ENCODE measurements around the gene RAP2A. TPM values are rescaled to one million over a fixed set of nuclear protein-coding genes. Genes with fewer than 3 reads are reported as not detected.

RAP2A gene
- total RNA-seq, 3 donors from 2014 or later (not counting 1 experiment from before 2014, with no cell fraction given): 25.9 to 48.1 (median 30.9) TPM

DNA sequence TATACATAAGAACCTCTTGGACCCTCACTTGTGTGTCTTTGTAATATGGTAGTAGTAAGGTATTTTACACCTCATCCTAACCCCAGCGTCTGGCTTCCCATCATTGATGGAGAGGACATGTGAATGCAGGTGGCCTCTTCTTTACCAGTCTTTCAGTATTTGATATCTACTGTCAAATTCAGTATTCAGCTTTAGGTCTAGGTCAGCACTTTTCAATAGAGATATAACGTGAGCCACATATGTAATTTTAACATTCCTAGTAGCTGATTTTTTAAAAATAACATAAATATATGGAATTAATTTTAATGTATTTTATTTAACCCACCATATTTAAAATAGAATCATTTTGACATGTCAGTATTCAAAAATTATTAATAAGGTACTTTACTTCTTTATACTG, 2.9 kb downstream of the RAP2A start:
- peaks cover 35% of the 10 kb centered on the region in 2 donors for H3K4me1 Mint-ChIP-seq
- ATAC-seq (no peak), DNase-seq (no peak)
- no peaks in the 10 kb centered on the region for H3K27me3 Mint-ChIP-seq (ENCODE audit: low read depth in 2 of 2)
- Histone ChIP-seq H3K4me3 (ENCODE audit: low read length) (no peak overlapping the region), H3K36me3 (ENCODE audit: control insufficient read depth, insufficient read depth, low read length) (no peaks in the 10 kb centered on the region), H3K27me3 (ENCODE audit: control insufficient read depth, insufficient read depth, low read length) (no peaks in the 10 kb centered on the region), H3K4me1 (ENCODE audit: control insufficient read depth, insufficient read depth, low read length) (no peaks in the 10 kb centered on the region), H3K9me3 (ENCODE audit: control insufficient read depth, insufficient read depth, low read length) (no peaks in the 10 kb centered on the region), H3K27ac (ENCODE audit: low read length) (no peak overlapping the region)
- 86% methylated on average over 1 of the region's 2 CpGs for WGBS (ENCODE audit: insufficient coverage)
- no peaks in the 10 kb centered on the region for H3K9me3 Mint-ChIP-seq
- H3K36me3 Mint-ChIP-seq: no peaks in the 10 kb centered on the region
- TF ChIP-seq, protein P1, sequence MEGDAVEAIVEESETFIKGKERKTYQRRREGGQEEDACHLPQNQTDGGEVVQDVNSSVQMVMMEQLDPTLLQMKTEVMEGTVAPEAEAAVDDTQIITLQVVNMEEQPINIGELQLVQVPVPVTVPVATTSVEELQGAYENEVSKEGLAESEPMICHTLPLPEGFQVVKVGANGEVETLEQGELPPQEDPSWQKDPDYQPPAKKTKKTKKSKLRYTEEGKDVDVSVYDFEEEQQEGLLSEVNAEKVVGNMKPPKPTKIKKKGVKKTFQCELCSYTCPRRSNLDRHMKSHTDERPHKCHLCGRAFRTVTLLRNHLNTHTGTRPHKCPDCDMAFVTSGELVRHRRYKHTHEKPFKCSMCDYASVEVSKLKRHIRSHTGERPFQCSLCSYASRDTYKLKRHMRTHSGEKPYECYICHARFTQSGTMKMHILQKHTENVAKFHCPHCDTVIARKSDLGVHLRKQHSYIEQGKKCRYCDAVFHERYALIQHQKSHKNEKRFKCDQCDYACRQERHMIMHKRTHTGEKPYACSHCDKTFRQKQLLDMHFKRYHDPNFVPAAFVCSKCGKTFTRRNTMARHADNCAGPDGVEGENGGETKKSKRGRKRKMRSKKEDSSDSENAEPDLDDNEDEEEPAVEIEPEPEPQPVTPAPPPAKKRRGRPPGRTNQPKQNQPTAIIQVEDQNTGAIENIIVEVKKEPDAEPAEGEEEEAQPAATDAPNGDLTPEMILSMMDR (IDR thresholded peaks at IDR 0.05): no peak
- no peak overlapping the region for H3K4me3 Mint-ChIP-seq
- H3K27ac Mint-ChIP-seq: no peak overlapping the region
- intact Hi-C loops (cut with micrococcal nuclease): no loop called here

DNA sequence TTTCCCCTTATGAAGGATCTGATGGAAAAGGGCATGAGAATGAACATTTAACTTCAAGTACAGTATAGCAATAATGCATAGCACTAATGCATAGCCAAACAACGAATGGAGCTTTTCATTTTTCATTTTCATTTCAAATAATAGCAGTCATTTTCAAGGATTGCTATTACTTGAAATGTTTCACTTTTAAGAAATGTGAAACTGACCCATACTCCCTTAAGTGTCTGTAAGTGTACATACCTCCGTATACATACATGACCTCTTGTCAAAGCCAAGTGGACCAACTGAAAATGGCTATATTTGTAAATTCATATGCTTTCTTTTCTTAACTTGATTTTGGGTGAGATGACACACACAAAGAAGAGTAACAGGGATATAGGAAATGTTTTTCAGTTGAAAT, 3.8 kb downstream of the RAP2A start:
- no peaks in the 10 kb centered on the region for H3K36me3 Mint-ChIP-seq
- no peaks in the 10 kb centered on the region for H3K4me1 ChIP-seq (ENCODE audit: control insufficient read depth, insufficient read depth, low read length)
- intact Hi-C loops (cut with micrococcal nuclease): no loop called here
- ATAC-seq: no peak
- no peak overlapping the region for H3K27ac Mint-ChIP-seq
- no peaks in the 10 kb centered on the region for H3K9me3 ChIP-seq (ENCODE audit: control insufficient read depth, insufficient read depth, low read length)
- 60% methylated on average over 1 of the region's 2 CpGs for WGBS (ENCODE audit: insufficient coverage)
- H3K36me3 ChIP-seq (ENCODE audit: control insufficient read depth, insufficient read depth, low read length): no peaks in the 10 kb centered on the region
- H3K4me1 Mint-ChIP-seq: peaks cover 26 to 27% of the 10 kb centered on the region in 2 donors
- no peak overlapping the region for H3K27ac ChIP-seq (ENCODE audit: low read length)
- no peaks in the 10 kb centered on the region for H3K27me3 Mint-ChIP-seq (ENCODE audit: low read depth in 2 of 2)
- H3K4me3 Mint-ChIP-seq: no peak overlapping the region
- H3K27me3 ChIP-seq (ENCODE audit: control insufficient read depth, insufficient read depth, low read length): no peaks in the 10 kb centered on the region
- no peaks in the 10 kb centered on the region for H3K9me3 Mint-ChIP-seq
- TF ChIP-seq, protein P1 (IDR thresholded peaks at IDR 0.05): no peak
- H3K4me3 ChIP-seq (ENCODE audit: low read length): no peak overlapping the region
- no peak for DNase-seq

DNA sequence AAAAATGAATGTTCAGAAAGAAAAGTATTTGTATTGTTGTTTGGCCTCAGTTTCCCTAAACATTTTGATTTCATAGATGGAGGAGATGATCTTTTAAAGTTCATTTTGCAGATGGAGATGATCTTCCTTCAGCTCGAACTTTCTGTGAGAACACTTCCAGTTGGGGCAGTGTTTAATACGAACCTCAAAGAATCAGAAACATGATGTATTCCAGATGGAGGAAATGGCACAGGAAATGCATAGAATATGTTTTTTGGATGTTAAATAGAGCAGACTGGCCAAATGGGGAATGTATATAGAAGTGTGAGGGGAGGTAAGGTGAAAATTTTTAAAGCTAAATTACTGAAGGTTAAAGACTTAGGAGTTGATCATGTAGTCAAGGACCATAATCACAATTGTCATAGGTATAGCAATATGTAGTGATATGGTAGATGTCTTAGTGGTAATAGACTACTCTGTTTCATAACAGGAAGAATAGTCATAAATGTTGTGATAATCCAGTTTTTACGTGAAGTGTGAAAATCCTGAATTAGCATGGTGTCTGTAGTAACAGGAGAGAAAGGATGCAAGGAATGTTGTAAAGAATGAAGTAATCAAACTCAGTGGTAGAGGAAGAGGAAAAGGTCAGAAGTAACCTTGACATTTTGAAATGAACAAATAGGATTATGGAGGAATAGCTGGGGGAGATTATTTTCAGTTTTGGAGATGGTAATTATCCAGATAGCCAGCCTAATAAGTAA, 5.1 kb downstream of the RAP2A start:
- intact Hi-C loops (cut with micrococcal nuclease): no loop called here
- no peak for ATAC-seq

More for the DNA sequence above, 5.1 kb downstream of the RAP2A start:
- no peaks in the 10 kb centered on the region for H3K36me3 ChIP-seq (ENCODE audit: control insufficient read depth, insufficient read depth, low read length)
- no peak overlapping the region for H3K4me3 ChIP-seq (ENCODE audit: low read length)
- TF ChIP-seq, protein P1 (IDR thresholded peaks at IDR 0.05): no peak
- Mint-ChIP-seq H3K27ac (no peak overlapping the region), H3K4me3 (no peak overlapping the region), H3K36me3 (no peaks in the 10 kb centered on the region), H3K9me3 (no peaks in the 10 kb centered on the region), H3K4me1 (peaks cover 22 to 23% of the 10 kb centered on the region in 2 donors), H3K27me3 (ENCODE audit: low read depth in 2 of 2) (no peaks in the 10 kb centered on the region)
- 95% methylated on average over 3 of the region's 3 CpGs for WGBS (ENCODE audit: insufficient coverage)
- no peak for DNase-seq
- no peaks in the 10 kb centered on the region for H3K4me1 ChIP-seq (ENCODE audit: control insufficient read depth, insufficient read depth, low read length)
- no peak overlapping the region for H3K27ac ChIP-seq (ENCODE audit: low read length)
- H3K9me3 ChIP-seq (ENCODE audit: control insufficient read depth, insufficient read depth, low read length): no peaks in the 10 kb centered on the region
- H3K27me3 ChIP-seq (ENCODE audit: control insufficient read depth, insufficient read depth, low read length): no peaks in the 10 kb centered on the region
